NCI-H226 (cell line): ENCODE results near the gene SLC2A4RG.
A peak's percentile ranks its signal among the peaks of the same experiment; 100 is the strongest.

Source experiments
- DNase-seq: peaks from one replicate; pipeline ENCODE4 v3.0.0-alpha.2; 2015

The SLC2A4RG gene

DNA sequence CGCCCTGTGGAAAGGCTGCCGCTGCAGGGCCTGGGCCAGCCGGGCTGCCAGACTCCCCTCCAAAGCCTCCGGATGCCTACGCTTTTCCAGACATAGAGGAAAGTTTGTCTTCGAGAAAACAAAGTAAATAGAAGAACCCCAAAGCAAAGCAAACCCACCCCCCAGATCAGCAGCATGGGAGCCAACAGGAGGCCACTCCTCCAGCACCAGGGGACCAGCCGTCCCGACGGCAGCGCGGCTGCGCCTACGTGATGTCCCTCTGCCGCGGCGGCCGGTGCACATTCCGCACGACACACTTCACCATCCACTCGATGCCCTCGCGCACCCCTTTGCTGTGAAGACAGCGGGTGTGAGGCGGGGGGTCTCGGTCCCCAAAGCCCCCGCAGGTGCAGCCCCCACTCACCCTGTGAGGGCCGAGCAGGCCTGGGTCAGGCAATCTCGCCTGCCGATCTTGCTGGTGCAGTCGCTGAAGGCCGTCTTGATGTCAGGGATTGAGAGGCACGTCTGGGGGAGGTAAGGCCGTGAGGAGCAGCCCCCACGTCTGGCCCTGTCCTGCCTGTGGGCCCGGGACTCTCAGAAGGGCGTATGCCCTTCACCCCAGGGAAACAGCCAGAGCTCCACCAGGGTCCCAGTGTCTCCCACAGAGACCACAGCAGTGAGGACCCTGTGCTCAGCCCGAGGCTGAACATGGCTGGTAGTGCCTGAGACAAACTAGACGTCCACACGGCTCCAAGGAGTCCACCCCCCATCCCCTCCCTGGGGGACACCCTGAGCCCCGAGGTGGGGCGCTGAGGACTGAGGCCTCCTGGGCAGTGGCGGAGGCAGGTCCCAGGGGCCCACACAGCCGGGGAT, 39.2 kb upstream of the SLC2A4RG start:
- DNase-seq = no peak

GRCh38 chr20:63701051-63701328, 38.6 kb upstream of the SLC2A4RG start:
- no peak for DNase-seq

- no peak for DNase-seq
Observed at GRCh38 chr20:63701329-63702035, 38.1 kb upstream of the SLC2A4RG start.

- DNase-seq = no peak
Observed at GRCh38 chr20:63702036-63702665, 37.4 kb upstream of the SLC2A4RG start.

DNA sequence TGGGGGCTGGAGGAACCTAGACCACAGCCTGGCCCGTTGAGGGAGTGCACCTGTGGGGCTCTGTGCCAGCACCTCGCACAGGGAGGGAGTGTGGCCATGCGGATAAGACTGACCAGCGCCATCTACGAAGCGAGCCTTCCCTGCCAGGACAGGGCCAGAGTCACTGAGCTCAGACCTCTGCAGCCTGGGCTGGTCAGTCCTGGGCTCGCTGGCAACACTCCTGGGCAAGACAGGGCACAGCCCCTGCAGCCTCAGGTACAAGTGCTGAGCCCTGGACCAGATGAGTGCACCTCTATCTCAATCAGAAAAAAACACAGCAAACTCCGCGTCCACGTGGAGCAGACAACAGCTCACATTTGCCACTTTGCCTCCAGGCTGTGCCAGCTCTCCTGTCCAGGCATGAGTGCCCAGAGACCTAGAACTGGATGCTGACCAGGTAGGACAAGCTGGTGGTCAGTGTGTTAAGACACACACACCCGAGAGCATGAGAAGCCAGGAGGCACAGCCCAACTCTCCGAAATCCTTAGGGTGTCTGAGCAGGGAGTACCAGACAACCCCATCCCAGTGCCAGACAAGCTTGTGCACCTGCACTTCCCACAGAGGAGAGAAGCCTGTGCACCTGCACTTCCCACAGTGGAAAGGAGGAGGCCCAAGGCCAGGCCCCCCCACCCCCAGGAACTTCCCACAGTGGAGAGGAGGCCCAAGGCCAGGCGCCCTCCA, 36.7 kb upstream of the SLC2A4RG start:
- no peak for DNase-seq

GRCh38 chr20:63703471-63703975, 36.1 kb upstream of the SLC2A4RG start:
- DNase-seq = no peak

DNA sequence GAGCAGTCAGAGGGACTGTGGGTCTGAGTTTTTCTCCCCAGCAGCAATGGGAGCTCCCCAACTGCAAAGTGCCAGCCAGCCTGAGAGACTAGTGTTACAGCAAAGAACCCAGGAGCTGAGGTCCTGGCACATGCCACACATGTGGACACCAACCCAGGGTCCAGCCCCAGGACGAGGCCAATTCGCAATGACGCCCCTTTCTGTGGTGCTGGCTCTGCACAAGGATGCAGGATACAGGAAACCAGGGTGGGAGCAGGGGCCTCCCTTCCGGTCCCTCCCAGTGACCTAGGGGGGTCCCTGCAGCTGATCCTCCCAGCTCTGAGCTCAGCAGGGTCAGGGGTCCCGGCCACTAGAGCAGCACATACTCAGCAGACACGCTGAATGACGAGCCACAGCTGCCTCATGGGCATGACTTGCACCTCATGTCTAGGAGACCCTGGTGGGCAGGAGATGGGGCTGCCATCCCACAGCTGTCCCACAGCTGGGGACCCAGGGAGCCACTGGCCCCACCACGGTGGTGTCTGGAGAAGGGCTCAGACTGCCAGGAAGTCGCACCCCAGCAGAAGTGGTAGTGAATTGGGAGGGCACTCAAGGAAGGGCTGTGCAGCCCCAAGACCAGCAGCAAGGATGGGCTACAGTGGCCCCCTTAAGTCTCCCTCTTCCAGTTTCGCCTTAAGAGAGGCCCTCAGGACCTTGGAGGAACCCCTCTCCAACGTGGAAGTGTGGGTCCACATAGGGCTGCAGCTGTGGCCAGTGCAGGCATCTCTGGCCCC, 35.4 kb upstream of the SLC2A4RG start:
- no peak for DNase-seq

DNA sequence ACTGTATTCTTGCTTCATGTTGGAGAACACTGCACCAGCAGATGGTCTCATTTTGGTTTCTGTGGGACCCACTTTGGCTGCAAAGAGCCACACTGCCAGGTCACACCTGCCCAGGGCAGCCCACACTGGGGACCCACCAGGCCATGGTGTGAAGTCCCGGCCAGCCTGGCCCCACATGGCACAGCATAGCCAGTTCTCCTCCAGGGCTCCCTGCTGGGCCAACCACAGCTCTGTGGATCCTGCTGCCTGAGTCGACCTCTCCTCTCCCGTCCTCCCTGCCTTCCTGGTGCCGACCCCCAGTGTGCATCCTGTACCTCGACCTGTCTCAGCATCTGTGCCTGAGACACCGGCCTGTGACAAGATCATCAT, 34.8 kb upstream of the SLC2A4RG start:
- DNase-seq = no peak

GRCh38 chr20:63705232-63706026, 34.1 kb upstream of the SLC2A4RG start:
- no peak for DNase-seq

DNA sequence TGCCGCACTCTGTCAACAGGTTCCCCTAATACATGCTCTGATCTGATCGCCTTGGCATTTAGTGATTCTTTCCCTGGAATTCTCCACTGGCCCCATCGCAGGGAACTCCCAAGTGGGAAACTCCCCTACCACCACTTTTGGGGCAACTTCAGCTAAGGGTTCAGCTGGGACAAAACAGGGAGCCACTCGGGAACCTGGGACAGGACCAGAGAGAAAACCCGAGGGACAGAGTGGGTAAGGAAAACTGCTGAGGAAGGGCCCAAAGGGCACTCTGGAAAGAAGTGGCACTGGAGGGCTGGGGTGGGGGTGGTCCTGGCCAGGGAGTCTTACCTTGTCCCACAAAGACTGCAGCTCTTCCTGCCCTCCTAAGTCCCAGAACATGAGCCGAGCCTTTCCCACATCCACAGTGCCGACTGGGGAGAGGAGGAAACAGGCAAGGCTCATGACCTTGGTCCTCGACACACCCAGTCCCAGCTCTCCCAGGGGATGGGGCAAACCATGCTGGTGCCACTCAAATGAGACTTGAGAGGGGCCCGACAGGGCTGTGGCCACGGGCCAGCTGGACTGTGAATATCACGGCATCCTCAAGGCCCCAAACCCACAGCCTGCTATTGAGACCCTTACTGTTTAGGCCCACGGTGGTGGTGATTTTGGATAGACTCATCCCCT, 33.4 kb upstream of the SLC2A4RG start:
- DNase-seq = no peak

DNA sequence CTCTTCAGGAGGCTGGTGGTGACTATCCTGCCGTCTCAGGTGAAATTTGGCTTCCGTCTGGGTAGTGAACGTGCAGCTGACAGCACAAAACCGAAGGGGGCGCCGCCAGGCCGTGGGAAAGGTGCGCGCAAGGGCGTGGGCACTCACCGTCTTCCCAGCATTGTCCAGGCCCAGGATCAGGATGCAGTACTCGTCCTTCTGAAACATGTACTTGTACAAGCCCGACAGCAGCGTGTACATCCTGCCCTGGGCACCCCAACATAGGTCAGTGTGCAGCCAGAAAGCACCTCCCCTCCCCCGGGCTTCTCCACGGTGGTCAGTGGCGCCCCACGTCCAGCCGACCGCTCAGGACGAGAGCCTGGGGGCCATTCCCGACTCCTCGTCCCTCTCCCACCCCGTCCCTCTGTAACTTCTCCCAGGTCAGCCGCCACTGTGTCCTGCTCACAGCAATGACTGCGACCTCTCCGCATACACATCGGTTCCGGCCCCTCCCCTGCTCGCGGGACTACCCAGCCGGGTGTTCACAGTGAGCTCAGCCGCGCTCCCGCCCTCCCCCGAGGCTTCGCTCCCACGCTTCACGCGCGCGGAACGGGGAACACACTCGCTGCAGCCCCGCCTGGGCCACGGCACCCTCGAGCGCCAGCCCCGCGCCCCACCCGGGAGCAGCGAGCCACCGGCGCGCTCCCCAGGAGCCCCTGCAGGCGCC, 32.6 kb upstream of the SLC2A4RG start:
- no peak for DNase-seq

- peak; percentile 89 for DNase-seq
Observed at GRCh38 chr20:63707558-63708300, 31.8 kb upstream of the SLC2A4RG start, which contains the start of the genes ARFRP1 and ZGPAT. ARFRP1 (minus strand) TSS chr20:63707976; CDS start chr20:63707091, 885 bp downstream. ZGPAT (plus strand) TSS chr20:63708039; CDS start chr20:63708581, 542 bp downstream.

DNA sequence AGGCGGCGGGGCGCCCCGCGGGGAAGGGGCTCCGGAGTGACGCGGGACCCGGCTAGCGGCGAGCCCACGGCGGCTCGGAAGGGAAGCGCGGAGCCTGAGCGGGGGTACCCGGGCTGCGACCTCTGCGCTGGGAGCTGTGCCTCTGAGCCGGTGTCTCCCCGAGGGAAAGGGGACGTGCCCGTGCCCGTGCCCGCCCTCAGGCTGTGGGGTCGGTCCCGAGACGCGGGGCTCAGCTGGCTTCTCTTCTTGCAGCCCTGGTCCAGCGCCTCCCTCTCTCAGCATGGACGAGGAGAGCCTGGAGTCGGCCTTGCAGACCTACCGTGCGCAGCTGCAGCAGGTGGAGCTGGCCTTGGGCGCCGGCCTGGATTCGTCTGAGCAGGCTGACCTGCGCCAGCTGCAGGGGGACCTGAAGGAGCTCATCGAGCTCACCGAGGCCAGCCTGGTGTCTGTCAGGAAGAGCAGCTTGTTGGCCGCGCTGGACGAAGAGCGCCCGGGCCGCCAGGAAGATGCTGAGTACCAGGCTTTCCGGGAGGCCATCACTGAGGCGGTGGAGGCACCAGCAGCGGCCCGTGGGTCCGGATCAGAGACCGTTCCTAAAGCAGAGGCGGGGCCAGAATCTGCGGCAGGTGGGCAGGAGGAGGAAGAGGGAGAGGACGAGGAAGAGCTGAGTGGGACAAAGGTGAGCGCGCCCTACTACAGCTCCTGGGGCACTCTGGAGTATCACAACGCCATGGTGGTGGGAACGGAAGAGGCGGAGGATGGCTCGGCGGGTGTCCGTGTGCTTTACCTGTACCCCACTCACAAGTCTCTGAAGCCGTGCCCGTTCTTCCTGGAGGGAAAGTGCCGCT, 31.1 kb upstream of the SLC2A4RG start:
- no peak for DNase-seq

GRCh38 chr20:63709149-63709527, 30.4 kb upstream of the SLC2A4RG start:
- no peak for DNase-seq

GRCh38 chr20:63711085-63711645, 28.4 kb upstream of the SLC2A4RG start:
- no peak for DNase-seq

GRCh38 chr20:63712191-63712590, 27.4 kb upstream of the SLC2A4RG start:
- DNase-seq = no peak

- DNase-seq = no peak
Observed at GRCh38 chr20:63714858-63715257, 24.7 kb upstream of the SLC2A4RG start.

DNA sequence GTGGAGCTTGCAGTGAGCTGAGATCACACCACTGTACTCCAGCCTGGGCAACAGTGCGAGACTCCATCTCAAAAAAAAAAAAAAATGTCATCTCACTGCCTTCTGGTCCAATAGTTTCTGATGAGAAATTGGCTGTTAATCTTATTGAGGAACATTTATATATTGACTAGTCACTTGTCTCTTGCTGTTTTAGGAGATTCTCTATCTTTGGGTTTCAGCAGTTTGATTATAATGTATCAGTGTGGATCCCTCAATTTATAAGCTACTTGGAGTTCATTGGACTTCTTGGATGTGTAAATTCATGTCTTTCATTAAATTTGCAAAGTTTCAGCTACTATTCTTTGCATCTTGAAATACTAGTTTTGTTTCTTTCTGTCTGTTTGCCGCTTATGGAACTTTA, 20.6 kb upstream of the SLC2A4RG start:
- DNase-seq = no peak
